HEK293T (cell line): Measurements from ENCODE around the gene LMNTD1.

Experiments
- BHLHE40 ChIP-seq: fragments of 450-650 bp; IDR thresholded peaks from 2 replicates; pipeline ENCODE4 v1.6.1; 2016; ENCODE audit warnings: mild to moderate bottlenecking, moderate library complexity, borderline replicate concordance
- CTBP1 ChIP-seq: fragments of 450-650 bp; IDR thresholded peaks from 2 replicates; pipeline ENCODE4 v1.6.1; 2016; ENCODE audit warnings: borderline replicate concordance
- FOXA1 ChIP-seq: fragments of 450-650 bp; IDR thresholded peaks from 2 replicates; pipeline ENCODE4 v1.6.1; 2016; ENCODE audit warnings: mild to moderate bottlenecking
- FOXK2 ChIP-seq: fragments of 450-650 bp; IDR thresholded peaks from 2 replicates; pipeline ENCODE4 v1.6.1; 2016; ENCODE audit warnings: mild to moderate bottlenecking
- FOXM1 ChIP-seq: fragments of 450-650 bp; IDR thresholded peaks from 2 replicates; pipeline ENCODE4 v1.6.1; 2017; ENCODE audit warnings: mild to moderate bottlenecking, borderline replicate concordance
- LEF1 ChIP-seq: fragments of 450-650 bp; IDR thresholded peaks from 2 replicates; pipeline ENCODE4 v1.6.1; 2017; ENCODE audit warnings: mild to moderate bottlenecking, borderline replicate concordance
- NFRKB ChIP-seq: fragments of 450-650 bp; IDR thresholded peaks from 2 replicates; pipeline ENCODE4 v1.6.1; 2016; ENCODE audit warnings: mild to moderate bottlenecking, moderate library complexity
- PKNOX1 ChIP-seq: fragments of 450-650 bp; IDR thresholded peaks from 2 replicates; pipeline ENCODE4 v1.6.1; 2016
- SP1 ChIP-seq: fragments of 450-650 bp; IDR thresholded peaks from 2 replicates; pipeline ENCODE4 v1.6.1; 2017
- SUZ12 ChIP-seq: fragments of 450-650 bp; IDR thresholded peaks from 2 replicates; pipeline ENCODE4 v1.6.1; 2016; ENCODE audit warnings: mild to moderate bottlenecking

- TF ChIP-seq FOXM1 (no peak), LEF1 (no peak), SUZ12 (no peak), PKNOX1 (no peak), FOXA1 (no peak), BHLHE40 (no peak), SP1 (no peak), NFRKB (no peak), CTBP1 (no peak), FOXK2 (no peak)
Measured at GRCh38 chr12:25496098-25496587, 56.9 kb downstream of the LMNTD1 start.
